Liver (tissue), 3 donors: ENCODE data around the gene NF1.

Experiments
- CTCF ChIP-seq: fragments of 150-350 bp; IDR thresholded peaks from 2 replicates; pipeline ENCODE4 v1.5.1; 2017; ENCODE audit warnings: improper control_type of control experiment, low read depth, low read length; ENCODE audit not compliant: missing input control
- EGR1 ChIP-seq, 2 donors: IDR thresholded peaks; 2 replicates each; pipeline ENCODE4 v1.6.1; 2016 to 2018; ENCODE audit warnings: antibody characterized with exemption in 2 of 2, low read depth in 2 of 2
- SP1 ChIP-seq: IDR thresholded peaks from 2 replicates; pipeline ENCODE4 v1.6.1; 2018; ENCODE audit warnings: antibody characterized with exemption, mild to moderate bottlenecking
- donor health status: healthy.
- donor health status: healthy.

GRCh38 chr17:31254654-31255053, 159.9 kb downstream of the NF1 start:
- TF ChIP-seq EGR1 (IDR thresholded peaks at IDR 0.05; ENCODE audit: low read depth in 2 of 2) (no peak), CTCF (no peak), SP1 (no peak)
